K562 (cell line): ENCODE data around the gene HSPA2. TPM values are rescaled to one million over a fixed set of nuclear protein-coding genes. Genes with fewer than 3 reads are reported as not detected.

Source experiments
- ATAC-seq: fragments of 200-7000 bp; cut with Tn5 transposase; 3 replicates; pipeline ENCODE4 v1.9.1; 2020; ENCODE audit warnings: moderate library complexity
- BruUV-seq: library from RNA; stranded (reverse); fragments of 400-500 nt; replicated peaks from 2 replicates; lab custom pipeline; 2021; lab: Mats Ljungman, UMichigan
- CTCF ChIA-PET: fragments of 300-600 bp; formaldehyde crosslinking; extraction: SDS; loops from one replicate; lab custom pipeline; 2021; ENCODE audit warnings: low intra/inter-chr PET ratio; lab: Yijun Ruan, JAX
- POLR2A ChIA-PET: fragments of 300-600, 350-650 bp; sonication (Branson Sonifier 250); formaldehyde crosslinking; extraction: SDS; loops from one replicate; lab custom pipeline; 2021; ENCODE audit warnings: antibody characterized with exemption, inconsistent platforms; lab: Yijun Ruan, JAX
- DNase-seq, 4 experiments: peaks; one replicate each; pipeline versions ENCODE4 v3.0.0 to v3.0.0-alpha.2; 2011 to 2018; ENCODE audit warnings: low spot score in 3 of 4, mixed read lengths in 3 of 4; ENCODE audit errors: extremely low read depth in 1 of 4
- FAIRE-seq: peaks from 2 replicates; lab custom pipeline; 2011; peaks lifted over from hg19 to GRCh38; lab: Jason Lieb, UNC
- H2AFZ ChIP-seq: 2 replicates; pipeline ENCODE4 v1.6.0; 2011; ENCODE audit warnings: low read depth, low read length, control low read depth, inconsistent platforms
- H3K27ac ChIP-seq: fragments of 200-600 bp; 3 replicates; pipeline ENCODE4 v1.8.0; 2011; ENCODE audit warnings: low read depth, mild to moderate bottlenecking, control low read depth, inconsistent platforms, low read length, moderate library complexity, mixed read lengths; ENCODE audit errors: extremely low read depth
- H3K27me3 ChIP-seq, 2 experiments: fragments of 300-600 bp in 1 of 2; 2 replicates in 1 of 2; 3 replicates in 1 of 2; pipeline versions ENCODE4 v1.6.0 to v1.8.0; 2011; ENCODE audit warnings: inconsistent platforms in 2 of 2, low read length in 2 of 2, mild to moderate bottlenecking in 1 of 2, mixed read lengths in 1 of 2, moderate library complexity in 1 of 2; ENCODE audit not compliant: control insufficient read depth in 2 of 2, insufficient read depth in 2 of 2
- H3K36me3 ChIP-seq: fragments of 300-600 bp; 3 replicates; pipeline ENCODE4 v1.8.0; 2011; ENCODE audit warnings: mild to moderate bottlenecking, low read length, inconsistent platforms; ENCODE audit not compliant: control insufficient read depth, insufficient read depth
- H3K4me1 ChIP-seq, 2 experiments: fragments of 200-600 bp in 1 of 2; replicated peaks in 1 of 2; 2 replicates in 1 of 2; 3 replicates in 1 of 2; pipeline versions ENCODE4 v1.5.1 to v1.8.0; 2011; ENCODE audit warnings: inconsistent platforms in 2 of 2, low read length in 2 of 2, mild to moderate bottlenecking in 1 of 2, mixed read lengths in 1 of 2, moderate library complexity in 1 of 2; ENCODE audit not compliant: control insufficient read depth in 2 of 2, insufficient read depth in 2 of 2
- H3K4me2 ChIP-seq: 2 replicates; pipeline ENCODE4 v1.6.1; 2011; ENCODE audit warnings: low read length, control low read depth, inconsistent platforms, mixed read lengths; ENCODE audit not compliant: insufficient read depth
- H3K4me3 ChIP-seq: fragments of 200-600 bp; sonication (generic), shearing (Covaris generic); 2 replicates; pipeline ENCODE4 v1.5.1; 2016; ENCODE audit warnings: control low read depth, inconsistent platforms
- H3K79me2 ChIP-seq: fragments of 200-600 bp; 3 replicates; pipeline ENCODE4 v1.8.0; 2011; ENCODE audit warnings: low read length, inconsistent platforms; ENCODE audit not compliant: control insufficient read depth, insufficient read depth
- H3K9ac ChIP-seq, 2 experiments: 2 replicates each; pipeline versions ENCODE4 v1.6.0 to v1.6.1; 2011; ENCODE audit warnings: low read depth in 2 of 2, low read length in 2 of 2, control low read depth in 1 of 2, inconsistent platforms in 1 of 2, mild to moderate bottlenecking in 1 of 2, mixed read lengths in 1 of 2; ENCODE audit not compliant: insufficient read depth in 1 of 2
- H3K9me1 ChIP-seq: one replicate; pipeline ENCODE4 v1.6.0; 2011; ENCODE audit warnings: inconsistent platforms, mild to moderate bottlenecking, low read length, moderate library complexity; ENCODE audit not compliant: control insufficient read depth, insufficient read depth
- H3K9me3 ChIP-seq: replicated peaks from 2 replicates; pipeline ENCODE4 v1.5.1; 2011; ENCODE audit warnings: low read depth, low read length, inconsistent platforms; ENCODE audit not compliant: control insufficient read depth, insufficient read depth
- H4K20me1 ChIP-seq: replicated peaks from 2 replicates; pipeline ENCODE4 v1.6.1; 2011; ENCODE audit warnings: low read length, inconsistent platforms, mixed read lengths; ENCODE audit not compliant: control insufficient read depth, insufficient read depth
- ELF1 ChIP-seq: fragments of 200-800 bp; sonication (Bioruptor generic); IDR thresholded peaks from 2 replicates; pipeline ENCODE4 v1.6.1; 2016; ENCODE audit warnings: missing genetic modification characterization, missing compliant biosample characterization
- HIVEP1 ChIP-seq: fragments of 250-450 bp; sonication (Bioruptor Pico); IDR thresholded peaks from 2 replicates; pipeline ENCODE4 v1.4.0; 2020; ENCODE audit warnings: mild to moderate bottlenecking
- KDM5B ChIP-seq: fragments of 200-600 bp; sonication (generic); IDR thresholded peaks from 2 replicates; pipeline ENCODE4 v1.6.1; 2012; ENCODE audit warnings: low read depth, mild to moderate bottlenecking, moderate library complexity, low read length, control low read depth, inconsistent platforms; ENCODE audit not compliant: insufficient replicate concordance
- MAFF ChIP-seq: IDR thresholded peaks from 2 replicates; pipeline ENCODE4 v1.6.1; 2012; ENCODE audit warnings: low read length, improper control_type of control experiment
- MCM2 ChIP-seq: fragments of 450-650 bp; IDR thresholded peaks from 2 replicates; pipeline ENCODE4 v1.6.1; 2017; ENCODE audit warnings: low read depth, mild to moderate bottlenecking
- MTA1 ChIP-seq: fragments of 450-650 bp; IDR thresholded peaks from 2 replicates; pipeline ENCODE4 v1.6.1; 2017; ENCODE audit warnings: borderline replicate concordance
- MXI1 ChIP-seq: IDR thresholded peaks from 2 replicates; pipeline ENCODE4 v1.6.1; 2011; ENCODE audit warnings: low read depth, mild to moderate bottlenecking, improper control_type of control experiment, low read length
- POLR2G ChIP-seq: fragments of 200-400 bp; formaldehyde crosslinking; IDR thresholded peaks from 2 replicates; pipeline ENCODE4 v1.6.1; 2017; ENCODE audit warnings: low read depth, mild to moderate bottlenecking, antibody characterized with exemption, low read length, moderate library complexity
- POU5F1 ChIP-seq: fragments of 150-350 bp; IDR thresholded peaks from 2 replicates; pipeline ENCODE4 v1.6.1; 2014; ENCODE audit warnings: borderline replicate concordance, low read length, low read depth, mild to moderate bottlenecking; ENCODE audit not compliant: partially characterized antibody
- PTBP1 ChIP-seq: fragments of 200-400 bp; formaldehyde crosslinking; IDR thresholded peaks from 2 replicates; pipeline ENCODE4 v1.6.1; 2017; ENCODE audit warnings: low read depth, low read length
- STAT6 ChIP-seq: sonication (generic); formaldehyde crosslinking; IDR thresholded peaks from 2 replicates; pipeline ENCODE4 v1.8.1; 2023; ENCODE audit warnings: mild to moderate bottlenecking, missing genetic modification reagents
- TEAD2 ChIP-seq: fragments of 450-650 bp; IDR thresholded peaks from 2 replicates; pipeline ENCODE4 v1.6.1; 2016; ENCODE audit warnings: missing genetic modification characterization, control low read depth, missing compliant biosample characterization
- YBX1 ChIP-seq: fragments of 450-650 bp; IDR thresholded peaks from 2 replicates; pipeline ENCODE4 v1.7.1; 2016; ENCODE audit warnings: mild to moderate bottlenecking
- ZFX ChIP-seq: sonication (generic); formaldehyde crosslinking; IDR thresholded peaks from 2 replicates; pipeline ENCODE4 v1.8.0; 2022; ENCODE audit warnings: mild to moderate bottlenecking, missing genetic modification reagents, moderate library complexity
- ZNF583 ChIP-seq: fragments of 250-450 bp; sonication (Bioruptor Pico); IDR thresholded peaks from 2 replicates; pipeline ENCODE4 v1.4.0; 2020
- ZNF586 ChIP-seq: fragments of 450-650 bp; formaldehyde crosslinking; conservative IDR thresholded peaks from 2 replicates; pipeline ENCODE4 v1.4.0; 2020; ENCODE audit warnings: mild to moderate bottlenecking, moderate library complexity
- ZNF707 ChIP-seq: fragments of 250-450 bp; sonication (Bioruptor Pico); conservative IDR thresholded peaks from 2 replicates; pipeline ENCODE4 v1.8.0; 2022; ENCODE audit warnings: inconsistent platforms, mild to moderate bottlenecking, moderate library complexity
- WGBS: fragments of 100-300 bp; shearing (Covaris generic); methylation state at CpG from one replicate; pipeline ENCODE4 v1.1.6; 2016; ENCODE audit warnings: low coverage, mixed read lengths; ENCODE audit not compliant: insufficient coverage; ENCODE audit errors: missing lambda C conversion rate; 5-methylcytosine and 5-hydroxymethylcytosine counted together
- in situ Hi-C: fragments of 300-500 bp; cut with MboI; formaldehyde crosslinking; loops from 4 replicates; pipeline ENCODE4 v1.15.0; 2018; ENCODE audit warnings: inconsistent platforms, mixed read lengths
- intact Hi-C: fragments of 100-400 bp; cut with micrococcal nuclease; formaldehyde crosslinking; loops from 2 replicates; pipeline ENCODE4 v1.14.2; 2022
- polyA plus RNA-seq, 8 experiments: library from polyadenylated mRNA; depleted of rRNA in 4 of 8; stranded (reverse) in 5 of 8; unstranded in 3 of 8; fragments of >200 nt; fragmentation: Nextera tagmentation in 2 of 8; fragmentation: Illumina TruSeq in 1 of 8; extraction: Ambion mirVana in 2 of 8; extraction: Trizol in 1 of 8; gene quantifications; 2 replicates each; pipeline versions ENCODE4 v1.2.1 to v1.2.3, GENCODE V29; 2011 to 2014; ENCODE audit warnings: inconsistent platforms in 1 of 8, missing spikeins in 1 of 8
- total RNA-seq, 7 experiments: library from RNA; depleted of rRNA in 6 of 7; stranded (reverse); fragments of >200 nt in 6 of 7; fragmentation: Illumina TruSeq in 2 of 7; extraction: Trizol in 2 of 7; gene quantifications; 2 replicates each; pipeline versions ENCODE4 v1.2.1 to v1.2.3, GENCODE V29; 2011 to 2021; ENCODE audit warnings: low replicate concordance in 1 of 7

The HSPA2 gene
- total and polyA plus RNA-seq, 9 of the 15 experiments (the other 6 are each of a cell fraction or from before 2014, with no cell fraction given) = not detected

- TF ChIP-seq ZNF583 (CRISPR knock-in tag) = no peak
Observed at GRCh38 chr14:64503434-64504309, 36.9 kb upstream of the HSPA2 start, which contains the start of gene ZBTB25 (continued).

GRCh38 chr14:64504310-64504896 is 36.1 kb upstream of the HSPA2 start, which contains the start of gene ZBTB1:
Gene ZBTB1 (plus strand): TSS chr14:64504770. CDS start chr14:64521505, 16,735 bp downstream.
- WGBS = 3% methylated on average over 20 of the region's 63 CpGs
- no peak for FAIRE-seq
- no peak for TF ChIP-seq POU5F1
- TF ChIP-seq MXI1 = no peak
- TF ChIP-seq HIVEP1 = no peak
- TF ChIP-seq STAT6 (CRISPR knock-in tag) = no peak
- no peak for TF ChIP-seq MAFF
- no peak for TF ChIP-seq PTBP1
- TF ChIP-seq KDM5B = peak; percentile 29
- no peak for TF ChIP-seq YBX1
- no peak for TF ChIP-seq TEAD2 (tag)
- TF ChIP-seq POLR2G = peak; percentile 87
- no peak for TF ChIP-seq ZNF707 (CRISPR knock-in tag)
- peak; percentile 42; the same call in 1 of the 2 replicates for TF ChIP-seq MTA1
- TF ChIP-seq ZFX (CRISPR knock-in tag) = peak; percentile 46
- TF ChIP-seq ZNF586 = no peak
- TF ChIP-seq ELF1 (tag) = peak; percentile 36; the same call in 1 of the 2 replicates
- TF ChIP-seq MCM2 = no peak

More at GRCh38 chr14:64504310-64504896, 36.1 kb upstream of the HSPA2 start, which contains the start of gene ZBTB1:
- Histone ChIP-seq H3K4me3 (peak within 1 kb of the TSS; percentile 64), H3K9ac (peak within 1 kb of the TSS; percentile 85 to 89), H2AFZ (peak within 1 kb of the TSS; percentile 90), H4K20me1 (no peaks in the 10 kb centered on the region), H3K4me1 (peaks cover 25 to 41% of the 10 kb centered on the region in 2 experiments), H3K27me3 (no peaks in the 10 kb centered on the region), H3K79me2 (peaks cover 56% of the 10 kb centered on the region), H3K27ac (peak within 1 kb of the TSS; percentile 91), H3K9me1 (no peaks in the 10 kb centered on the region), H3K4me2 (peak within 1 kb of the TSS; percentile 78), H3K36me3 (no peaks in the 10 kb centered on the region; the same call in 2 of the 3 replicates), H3K9me3 (no peaks in the 10 kb centered on the region)
- no TSS peak for BruUV-seq
- peak; percentile 70 for ATAC-seq
- CTCF ChIA-PET = no interaction called here
- intact Hi-C loops (no loop called here), in situ Hi-C loops (no loop called here)
- POLR2A ChIA-PET = interaction anchor here (0.7 to 1.9 kb wide), 2 partner anchors 11 to 130 kb away, joined by 3 to 4 read pairs; no protein-coding TSS in a partner anchor
- DNase-seq = peak; percentile 48 to 71 (median 52)
